Psoas muscle (tissue), 8 donors: Measurements from ENCODE around the gene MINDY4. TPM values are rescaled to one million over a fixed set of nuclear protein-coding genes. Genes with fewer than 3 reads are reported as not detected.

Source experiments
- ATAC-seq, 4 donors: fragments of 200-7000 bp; cut with Tn5 transposase; one replicate each; pipeline ENCODE4 v1.9.1; 2020; ENCODE audit warnings: moderate library complexity in 3 of 4, mild to moderate bottlenecking in 2 of 4
- DNase-seq, 2 donors: peaks; one replicate each; pipeline ENCODE4 v3.0.0-alpha.2; 2020
- H3K27ac ChIP-seq: fragments of 200-600 bp; one replicate; pipeline ENCODE4 v1.8.0; 2022
- H3K27me3 ChIP-seq, 3 donors: fragments of 200-600 bp in 1 of 3; one replicate each; pipeline versions ENCODE4 v1.6.1 to v1.8.0; 2013 to 2022; ENCODE audit warnings: low read length in 2 of 3, mild to moderate bottlenecking in 2 of 3, moderate library complexity in 1 of 3; ENCODE audit not compliant: insufficient read depth in 3 of 3
- H3K36me3 ChIP-seq, 2 donors: fragments of 200-600 bp in 1 of 2; one replicate each; pipeline versions ENCODE4 v1.6.1 to v1.8.0; 2013 to 2022; ENCODE audit warnings: low read depth in 1 of 2, mild to moderate bottlenecking in 1 of 2, moderate library complexity in 1 of 2; ENCODE audit not compliant: insufficient read depth in 1 of 2
- H3K4me1 ChIP-seq: fragments of 200-600 bp; one replicate; pipeline ENCODE4 v1.8.0; 2022
- H3K4me3 ChIP-seq: fragments of 200-600 bp; one replicate; pipeline ENCODE4 v1.8.0; 2022; ENCODE audit warnings: mild to moderate bottlenecking
- H3K9me3 ChIP-seq: fragments of 200-600 bp; one replicate; pipeline ENCODE4 v1.8.0; 2022
- WGBS, 3 donors: extraction: QIAGEN DNeasy Blood & Tissue Kit; methylation state at CpG; one replicate each; pipeline versions ENCODE4 v1.1.6 to v1.1.7; 2013; 5-methylcytosine and 5-hydroxymethylcytosine counted together
- intact Hi-C, 2 donors: fragments of 100-400 bp; cut with DNase I; formaldehyde crosslinking; loops; one replicate each; pipeline versions ENCODE4 v1.11.0 to v1.14.2; 2022
- polyA plus RNA-seq, 3 donors: library from polyadenylated mRNA; stranded (reverse); fragments of 200-250 nt; gene quantifications; one replicate each; pipeline ENCODE4 v1.2.3, GENCODE V29; 2013
- total RNA-seq, 4 donors: library from RNA; stranded (reverse); fragmentation: NEBNext Ultra II Directional in 2 of 4; extraction: Animal tissue kit (Norgen Biotek cat#: 25700) in 2 of 4; gene quantifications; one replicate each; pipeline versions ENCODE4 v1.2.1 to v1.2.4, GENCODE V29; 2021 to 2023
- TF ChIP-seq, protein P1 (sequence below): fragments of 200-600 bp; IDR thresholded peaks from one replicate; pipeline ENCODE4 v1.8.0; 2022; ENCODE audit warnings: antibody characterized with exemption
- donor health status: healthy with polysubstance abuse.
- donor health status: DM: no; HTN: no; CAD: no; lungs with moderate emphysema.
- donor health status: Bipolar disorder and iron deficiency.
- donor health status: healthy.
- donor health status: DM: yes; HTN: yes; CAD: no.
- donor health status: DM: no; HTN: no; CAD: no.
- donor health status: DM: no; HTN: no; CAD: no.
- donor health status: DM: yes; HTN: yes; CAD: no.

Gene MINDY4
- total and polyA plus RNA-seq, 7 donors: 0.86 to 3.5 (median 1.5) TPM

DNA sequence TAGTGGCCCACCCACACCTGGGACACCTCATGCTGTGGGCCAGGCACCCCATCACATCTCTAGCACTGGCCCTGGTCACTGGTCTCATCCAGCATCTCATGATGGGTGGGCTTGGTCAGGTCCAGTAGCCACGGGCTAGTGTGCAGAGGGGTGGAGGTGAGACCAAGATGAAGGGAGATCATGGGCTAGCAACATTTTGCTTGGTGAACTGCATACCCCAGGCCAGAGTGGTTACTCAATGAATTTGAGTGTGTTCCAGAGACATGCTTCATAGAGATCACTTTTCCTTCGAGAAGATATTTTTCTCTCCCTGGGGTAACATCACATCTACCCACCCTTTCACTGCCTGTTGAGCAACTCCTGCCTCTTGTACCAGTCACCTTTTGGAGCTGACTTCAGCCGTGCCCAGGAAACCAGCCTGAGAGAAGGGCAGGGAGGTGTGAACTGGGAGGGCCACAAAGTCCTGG, 44.2 kb downstream of the MINDY4 start:
- H3K9me3 ChIP-seq: no peaks in the 10 kb centered on the region
- intact Hi-C loops: no loop called here
- no peaks in the 10 kb centered on the region for H3K36me3 ChIP-seq
- H3K4me1 ChIP-seq: peaks cover 35% of the 10 kb centered on the region
- H3K27me3 ChIP-seq: no peaks in the 10 kb centered on the region
- H3K27ac ChIP-seq: peak overlapping the region; percentile 51
- ATAC-seq: peak; percentile 34 to 68 (median 56)
- no peak overlapping the region for H3K4me3 ChIP-seq
- TF ChIP-seq, protein P1, sequence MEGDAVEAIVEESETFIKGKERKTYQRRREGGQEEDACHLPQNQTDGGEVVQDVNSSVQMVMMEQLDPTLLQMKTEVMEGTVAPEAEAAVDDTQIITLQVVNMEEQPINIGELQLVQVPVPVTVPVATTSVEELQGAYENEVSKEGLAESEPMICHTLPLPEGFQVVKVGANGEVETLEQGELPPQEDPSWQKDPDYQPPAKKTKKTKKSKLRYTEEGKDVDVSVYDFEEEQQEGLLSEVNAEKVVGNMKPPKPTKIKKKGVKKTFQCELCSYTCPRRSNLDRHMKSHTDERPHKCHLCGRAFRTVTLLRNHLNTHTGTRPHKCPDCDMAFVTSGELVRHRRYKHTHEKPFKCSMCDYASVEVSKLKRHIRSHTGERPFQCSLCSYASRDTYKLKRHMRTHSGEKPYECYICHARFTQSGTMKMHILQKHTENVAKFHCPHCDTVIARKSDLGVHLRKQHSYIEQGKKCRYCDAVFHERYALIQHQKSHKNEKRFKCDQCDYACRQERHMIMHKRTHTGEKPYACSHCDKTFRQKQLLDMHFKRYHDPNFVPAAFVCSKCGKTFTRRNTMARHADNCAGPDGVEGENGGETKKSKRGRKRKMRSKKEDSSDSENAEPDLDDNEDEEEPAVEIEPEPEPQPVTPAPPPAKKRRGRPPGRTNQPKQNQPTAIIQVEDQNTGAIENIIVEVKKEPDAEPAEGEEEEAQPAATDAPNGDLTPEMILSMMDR: no peak
- WGBS, 3 donors: 23 to 57% (median 32%) methylated on average over 3 of the region's 3 CpGs
- DNase-seq: peak; percentile 28 to 51

DNA sequence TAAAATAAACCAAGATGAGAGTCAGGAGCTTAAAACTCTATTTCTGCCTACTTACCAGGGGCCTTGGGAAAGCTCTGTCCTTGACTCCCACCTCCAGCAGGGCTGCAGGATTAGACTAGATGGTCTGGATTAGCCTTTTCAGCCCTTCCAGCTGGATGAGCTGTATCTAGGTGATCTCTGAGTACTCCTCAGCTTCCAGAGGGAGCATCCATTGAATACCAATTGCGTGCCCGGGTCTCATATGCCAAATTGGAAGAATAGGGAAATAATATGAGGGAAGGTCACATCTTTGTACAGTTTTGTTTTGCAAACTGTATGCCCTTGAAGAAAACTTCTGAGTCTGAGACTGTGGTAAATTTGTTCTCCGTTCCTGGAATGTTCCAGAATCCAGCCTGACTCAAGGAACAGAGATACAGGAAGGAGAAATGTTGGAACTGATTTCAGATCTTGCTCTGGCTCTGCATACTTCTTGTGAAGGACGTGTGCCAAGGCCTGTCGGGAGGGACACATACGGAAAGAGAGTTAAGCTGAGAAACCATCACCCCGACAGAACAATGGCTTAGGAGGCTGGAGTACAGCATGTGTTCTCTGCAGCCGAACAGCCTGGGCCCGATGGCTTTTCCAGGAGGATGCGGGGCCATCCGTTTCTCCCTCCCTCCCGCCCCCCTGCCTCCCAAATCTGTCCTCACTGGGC, 44.9 kb downstream of the MINDY4 start:
- Histone ChIP-seq H3K27ac (peak overlapping the region; percentile 51), H3K4me1 (peaks cover 35% of the 10 kb centered on the region), H3K36me3 (no peaks in the 10 kb centered on the region), H3K27me3 (no peaks in the 10 kb centered on the region), H3K4me3 (no peak overlapping the region), H3K9me3 (no peaks in the 10 kb centered on the region)
- DNase-seq: peak; percentile 60 to 67
- WGBS, 3 donors: 54 to 60% (median 57%) methylated on average over 12 of the region's 12 CpGs
- ATAC-seq: peak in 3 of 4 donors; percentile 41 to 57 (median 46)
- intact Hi-C loops: no loop called here
- TF ChIP-seq, protein P1: no peak

DNA sequence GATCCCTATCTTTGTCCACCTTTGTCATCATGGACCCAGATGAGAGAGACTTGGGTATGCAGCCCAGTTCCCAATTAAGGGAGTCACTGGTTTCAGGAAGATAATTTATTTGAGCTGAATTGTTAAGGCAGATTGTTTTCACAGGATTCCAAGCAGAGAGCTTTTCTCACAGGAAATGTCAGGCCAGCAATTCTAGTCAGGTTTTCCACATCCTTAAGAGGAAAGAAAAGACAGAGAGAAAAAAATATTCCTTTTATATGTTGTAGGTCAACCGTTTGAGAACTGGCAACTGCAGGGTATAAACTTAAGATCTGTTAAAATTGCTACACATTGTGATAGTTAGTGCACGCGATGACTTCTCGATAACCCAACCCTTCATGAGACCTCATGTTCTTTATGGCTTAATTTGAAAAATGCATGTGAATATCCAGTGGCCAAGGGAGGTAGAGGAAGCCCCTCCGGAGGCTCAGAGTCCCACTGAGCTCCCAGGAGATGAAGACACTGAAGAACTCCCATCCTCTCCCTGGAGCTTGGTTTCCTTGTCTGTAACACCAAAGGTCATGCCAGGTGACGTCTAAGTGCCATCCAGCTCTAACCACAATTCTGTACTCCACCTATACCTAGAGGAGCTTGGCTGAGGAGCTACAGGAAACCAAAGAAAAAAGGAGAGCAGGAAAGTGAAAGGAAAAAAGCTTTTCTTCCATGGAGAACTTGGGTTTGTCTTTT, 45.6 kb downstream of the MINDY4 start:
- peaks cover 35% of the 10 kb centered on the region for H3K4me1 ChIP-seq

DNA sequence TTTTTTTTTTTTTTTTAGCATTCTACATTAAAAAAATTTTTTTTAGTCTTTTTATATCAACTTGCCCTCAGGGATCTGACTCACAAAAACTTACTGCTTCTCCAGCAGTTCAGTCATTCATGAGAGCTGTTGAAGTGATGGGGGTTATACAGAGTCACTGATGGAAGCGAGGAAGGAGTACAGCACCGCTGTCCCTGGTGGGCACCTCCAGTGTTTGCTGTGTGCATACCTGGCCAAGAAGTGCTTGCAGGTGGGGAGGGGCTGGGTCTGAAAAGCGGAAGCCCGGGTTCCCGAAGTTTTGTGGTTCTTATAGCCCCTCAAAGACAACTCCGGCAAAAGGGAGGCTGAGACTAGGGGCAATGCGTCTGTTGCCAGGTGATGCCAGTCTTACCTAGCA, 46.2 kb downstream of the MINDY4 start:
- no peaks in the 10 kb centered on the region for H3K36me3 ChIP-seq

More for the DNA sequence above, 45.6 kb downstream of the MINDY4 start:
- intact Hi-C loops: no loop called here
- Histone ChIP-seq H3K27ac (peak overlapping the region; percentile 51), H3K36me3 (no peaks in the 10 kb centered on the region), H3K27me3 (no peaks in the 10 kb centered on the region), H3K9me3 (no peaks in the 10 kb centered on the region), H3K4me3 (no peak overlapping the region)
- 63 to 68% (median 65%) methylated on average over 6 of the region's 6 CpGs for WGBS, 3 donors
- TF ChIP-seq, protein P1: no peak
- DNase-seq (no peak), ATAC-seq (no peak)

More for the DNA sequence above, 46.2 kb downstream of the MINDY4 start:
- ATAC-seq (no peak), DNase-seq (no peak)
- intact Hi-C loops: no loop called here
- Histone ChIP-seq H3K4me1 (peaks cover 35% of the 10 kb centered on the region), H3K27me3 (no peaks in the 10 kb centered on the region), H3K9me3 (no peaks in the 10 kb centered on the region), H3K27ac (peak overlapping the region; percentile 51), H3K4me3 (no peak overlapping the region)
- TF ChIP-seq, protein P1: no peak
- 84 to 89% (median 86%) methylated on average over 7 of the region's 7 CpGs for WGBS, 3 donors
